AG04449 (cell line): ENCODE measurements around the gene FAM76A.

ENCODE experiments used
- CTCF ChIA-PET: fragments of 350-600 bp; formaldehyde crosslinking; extraction: SDS; loops from one replicate; lab custom pipeline; 2021; ENCODE audit warnings: antibody characterized with exemption; lab: Yijun Ruan, JAX
- POLR2A ChIA-PET: fragments of 400-600, 350-600 bp; formaldehyde crosslinking; extraction: SDS; loops from one replicate; lab custom pipeline; 2020; ENCODE audit warnings: antibody characterized with exemption, inconsistent platforms; lab: Yijun Ruan, JAX
- DNase-seq: peaks from one replicate; pipeline ENCODE4 v3.0.0-alpha.2; 2010; ENCODE audit warnings: low read depth, low spot score
- H3K4me3 ChIP-seq: 2 replicates; pipeline ENCODE4 v1.5.1; 2011; ENCODE audit warnings: low read depth, mild to moderate bottlenecking, control low read depth, low read length
- CTCF ChIP-seq: IDR thresholded peaks from one replicate; pipeline ENCODE4 v1.5.1; 2011; ENCODE audit warnings: mild to moderate bottlenecking, moderate library complexity, low read length, control low read depth, inconsistent platforms; ENCODE audit not compliant: insufficient read depth; ENCODE audit errors: missing control alignments

FAM76A gene

GRCh38 chr1:27705545-27705944, 20.2 kb upstream of the FAM76A start:
- POLR2A ChIA-PET = no interaction called here
- DNase-seq = no peak
- CTCF ChIA-PET = interaction anchor here (0.7 to 1.3 kb wide), 3 partner anchors 14 to 36 kb away, joined by 3 to 4 read pairs (median 4); partner anchors contain the start of gene FAM76A
- no peak for TF ChIP-seq CTCF
- H3K4me3 ChIP-seq = no peak overlapping the region

GRCh38 chr1:27710574-27710973, 15.2 kb upstream of the FAM76A start:
- ChIA-PET CTCF (interaction anchor here (2.2 kb wide), 1 partner anchor 15 kb away, joined by 6 read pairs; the partner anchor contains the start of gene FAM76A), POLR2A (no interaction called here)
- no peak for DNase-seq
- no peak for TF ChIP-seq CTCF
- no peak overlapping the region for H3K4me3 ChIP-seq

- POLR2A ChIA-PET = no interaction called here
- H3K4me3 ChIP-seq = no peak overlapping the region
- CTCF ChIA-PET = interaction anchor here (1.1 kb wide), 1 partner anchor 12 kb away, joined by 3 read pairs; the partner anchor contains the start of gene FAM76A
- no peak for TF ChIP-seq CTCF
- no peak for DNase-seq
Measured at GRCh38 chr1:27713139-27713725, 12.5 kb upstream of the FAM76A start.

GRCh38 chr1:27713869-27714513, 11.8 kb upstream of the FAM76A start:
- POLR2A ChIA-PET = no interaction called here

GRCh38 chr1:27716262-27716895, 9.4 kb upstream of the FAM76A start:
- ChIA-PET POLR2A (no interaction called here), CTCF (interaction anchor here (1.0 to 6.5 kb wide), 2 partner anchors 15 to 46 kb away, joined by 3 to 52 read pairs; partner anchors contain the start of gene IFI6)
- no peak overlapping the region for H3K4me3 ChIP-seq

More at GRCh38 chr1:27713869-27714513, 11.8 kb upstream of the FAM76A start:
- no peak overlapping the region for H3K4me3 ChIP-seq
- CTCF ChIA-PET = interaction anchor here (1.1 kb wide), 1 partner anchor 12 kb away, joined by 3 read pairs; the partner anchor contains the start of gene FAM76A
- DNase-seq = no peak
- no peak for TF ChIP-seq CTCF

More at GRCh38 chr1:27716262-27716895, 9.4 kb upstream of the FAM76A start:
- no peak for TF ChIP-seq CTCF
- no peak for DNase-seq
